GM10248 (cell line): Measurements from ENCODE around the gene YAP1.

Experiments used
- CTCF ChIA-PET: fragments of 300-600 bp; sonication (Branson Sonifier 250); formaldehyde crosslinking; extraction: SDS; loops from one replicate; lab custom pipeline; 2021; ENCODE audit warnings: antibody characterized with exemption; lab: Yijun Ruan, JAX
- POLR2A ChIA-PET: fragments of 350-650 bp; sonication (Branson Sonifier 250); formaldehyde crosslinking; extraction: SDS; loops from one replicate; lab custom pipeline; 2020; ENCODE audit warnings: antibody characterized with exemption; lab: Yijun Ruan, JAX
- DNase-seq: peaks from one replicate; pipeline ENCODE4 v3.0.0; 2012; ENCODE audit errors: extremely low spot score
- CTCF ChIP-seq: IDR thresholded peaks from 2 replicates; pipeline ENCODE4 v1.5.1; 2012; ENCODE audit warnings: mild to moderate bottlenecking, low read depth; ENCODE audit errors: extremely low read depth, missing control alignments, control extremely low read depth

The YAP1 gene

GRCh38 chr11:102073253-102073652 is 37.0 kb upstream of the YAP1 start:
- ChIA-PET CTCF (no interaction called here), POLR2A (no interaction called here)

GRCh38 chr11:102079625-102080024 is 30.6 kb upstream of the YAP1 start:
- TF ChIP-seq CTCF: no peak
- POLR2A ChIA-PET: no interaction called here
- DNase-seq: no peak
- CTCF ChIA-PET: interaction anchor here (0.7 kb wide), 1 partner anchor 53 kb away, joined by 3 read pairs; no protein-coding TSS in a partner anchor

More at GRCh38 chr11:102073253-102073652, 37.0 kb upstream of the YAP1 start:
- DNase-seq: no peak
- no peak for TF ChIP-seq CTCF

DNA sequence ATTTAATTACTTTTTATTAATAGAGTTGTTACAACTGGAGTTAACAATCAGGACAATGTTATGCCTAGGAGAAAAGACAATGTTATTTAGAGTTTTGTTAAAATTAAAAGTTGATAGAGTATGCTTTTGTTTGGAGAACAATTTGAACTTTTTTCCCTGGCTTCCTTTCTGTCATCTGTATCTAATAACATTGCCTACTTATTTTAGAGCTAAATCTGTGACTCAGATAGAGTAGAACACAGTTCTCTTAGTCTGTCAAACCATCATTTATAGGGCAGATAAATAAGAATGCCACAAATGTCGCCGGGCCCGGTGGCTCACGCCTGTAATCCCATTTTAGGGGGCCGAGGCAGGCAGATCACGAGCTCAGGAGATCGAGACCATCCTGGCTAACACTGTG is 28.9 kb upstream of the YAP1 start:
- ChIA-PET POLR2A (no interaction called here), CTCF (no interaction called here)
- no peak for DNase-seq
- TF ChIP-seq CTCF: no peak

GRCh38 chr11:102085864-102086551 is 24.2 kb upstream of the YAP1 start:
- CTCF ChIA-PET: interaction anchor here (0.9 kb wide), 1 partner anchor 78 kb away, joined by 3 read pairs; no protein-coding TSS in a partner anchor
- DNase-seq: no peak

GRCh38 chr11:102097186-102097585 is 13.1 kb upstream of the YAP1 start:
- ChIA-PET POLR2A (no interaction called here), CTCF (interaction anchor here (0.6 to 0.8 kb wide), 2 partner anchors 23 to 91 kb away, joined by 3 read pairs; no protein-coding TSS in a partner anchor)
- TF ChIP-seq CTCF: no peak
- no peak for DNase-seq

More at GRCh38 chr11:102085864-102086551, 24.2 kb upstream of the YAP1 start:
- POLR2A ChIA-PET: no interaction called here
- TF ChIP-seq CTCF: no peak

- no peak for DNase-seq
- POLR2A ChIA-PET: no interaction called here
- CTCF ChIA-PET: no interaction called here
- TF ChIP-seq CTCF: no peak
These were observed 10.5 kb upstream of the YAP1 start for GRCh38 chr11:102099755-102100154.
